ENCODE data around the gene NAGA. TPM values are rescaled to one million over a fixed set of nuclear protein-coding genes. Genes with fewer than 3 reads are reported as not detected.
"Not testable (repeated sequence)": the region's sequence is repeated elsewhere in the genome, so short reads cannot be mapped to it uniquely, and the experiment has no call there.

NAGA gene
- total and polyA plus RNA-seq, 2 donors (not counting 1 experiment from before 2014, with no cell fraction given), result 13.2 to 20.2 TPM

GRCh38 chr22:42114721-42115120, 44.1 kb upstream of the NAGA start:
- ATAC-seq (ENCODE audit: low read depth) (no peak), DNase-seq (no peak)
- no peak overlapping the region for H3K4me3 Mint-ChIP-seq
- H3K4me3 ChIP-seq (ENCODE audit: control extremely low read depth in 1 of 5, extremely low read depth in 1 of 5, insufficient read depth in 1 of 5, low read depth in 2 of 5, low read length in 4 of 5), result no peak overlapping the region
- H3K9ac ChIP-seq (ENCODE audit: low read length), result no peak overlapping the region
- H3K79me2 ChIP-seq (ENCODE audit: control insufficient read depth, insufficient read depth, low read length), result no peaks in the 10 kb centered on the region
- no peak overlapping the region for H2AFZ ChIP-seq (ENCODE audit: insufficient read depth, low read depth, low read length, poor library complexity, severe bottlenecking)
- TF ChIP-seq EZH2 (IDR thresholded peaks at IDR 0.05; ENCODE audit: borderline replicate concordance, insufficient read depth, low read depth, low read length, poor library complexity, severe bottlenecking) (no peak), CTCF (IDR thresholded peaks at IDR 0.05) (no peak)
- H3K9me3 Mint-ChIP-seq (ENCODE audit: insufficient read depth), result peaks cover 2% of the 10 kb centered on the region
- ChIA-PET POLR2A (no interaction called here), CTCF (interaction anchor here (5.1 kb wide), 1 partner anchor 148 kb away, joined by 45 read pairs; the partner anchor contains the start of gene SEPTIN3)
- no peak overlapping the region for H3K4me2 ChIP-seq (replicated peaks; ENCODE audit: low read depth, low read length, poor library complexity, severe bottlenecking)
- intact Hi-C loops (cut with micrococcal nuclease), result no loop called here
- H3K27me3 ChIP-seq (replicated peaks in 1 of 4; ENCODE audit: control extremely low read depth in 1 of 4, control insufficient read depth in 3 of 4, insufficient read depth in 4 of 4, low read length in 3 of 4), result no peaks in the 10 kb centered on the region
- no peaks in the 10 kb centered on the region for H3K27me3 Mint-ChIP-seq
- H3K9me3 ChIP-seq (ENCODE audit: control extremely low read depth in 1 of 3, control insufficient read depth in 2 of 3, insufficient read depth in 1 of 3, low read length in 2 of 3), result peaks cover 0 to 24% (median 11%) of the 10 kb centered on the region in 3 donors
- 97% methylated on average over 5 of the region's 7 CpGs for WGBS (ENCODE audit: insufficient coverage)
- peaks cover 6% of the 10 kb centered on the region for H3K4me1 Mint-ChIP-seq
- H3K4me1 ChIP-seq (ENCODE audit: control insufficient read depth in 2 of 2, insufficient read depth in 2 of 2, low read length in 2 of 2), result peaks cover 0 to under 1% of the 10 kb centered on the region in 2 donors
- H4K20me1 ChIP-seq (ENCODE audit: control insufficient read depth, insufficient read depth, low read length, poor library complexity, severe bottlenecking), result no peaks in the 10 kb centered on the region
- H3K27ac ChIP-seq (ENCODE audit: low read length in 2 of 2), result no peak overlapping the region
- no peak overlapping the region for H3K27ac Mint-ChIP-seq
- no peaks in the 10 kb centered on the region for H3K36me3 ChIP-seq (replicated peaks in 1 of 2; ENCODE audit: control extremely low read depth in 1 of 2, control insufficient read depth in 1 of 2, extremely low read depth in 1 of 2, insufficient read depth in 2 of 2, low read length in 1 of 2)

GRCh38 chr22:42112793-42113192, 42.2 kb upstream of the NAGA start:
- H3K27ac Mint-ChIP-seq; H2AFZ ChIP-seq (ENCODE audit: insufficient read depth, low read depth, low read length, poor library complexity, severe bottlenecking); H3K27ac ChIP-seq (ENCODE audit: low read length in 2 of 2); H3K27me3 Mint-ChIP-seq; H4K20me1 ChIP-seq (ENCODE audit: control insufficient read depth, insufficient read depth, low read length, poor library complexity, severe bottlenecking); H3K4me3 ChIP-seq (ENCODE audit: control extremely low read depth in 1 of 5, extremely low read depth in 1 of 5, insufficient read depth in 1 of 5, low read depth in 2 of 5, low read length in 4 of 5); intact Hi-C loops (cut with micrococcal nuclease); POLR2A ChIA-PET; ATAC-seq (ENCODE audit: low read depth); H3K4me2 ChIP-seq (replicated peaks; ENCODE audit: low read depth, low read length, poor library complexity, severe bottlenecking); DNase-seq; H3K79me2 ChIP-seq (ENCODE audit: control insufficient read depth, insufficient read depth, low read length); H3K4me1 Mint-ChIP-seq; H3K4me3 Mint-ChIP-seq; H3K9ac ChIP-seq (ENCODE audit: low read length); H3K27me3 ChIP-seq (replicated peaks in 1 of 4; ENCODE audit: control extremely low read depth in 1 of 4, control insufficient read depth in 3 of 4, insufficient read depth in 4 of 4, low read length in 3 of 4); H3K4me1 ChIP-seq (ENCODE audit: control insufficient read depth in 2 of 2, insufficient read depth in 2 of 2, low read length in 2 of 2); H3K9me3 Mint-ChIP-seq (ENCODE audit: insufficient read depth); H3K36me3 ChIP-seq (replicated peaks in 1 of 2; ENCODE audit: control extremely low read depth in 1 of 2, control insufficient read depth in 1 of 2, extremely low read depth in 1 of 2, insufficient read depth in 2 of 2, low read length in 1 of 2): not testable (repeated sequence)
- WGBS (ENCODE audit: insufficient coverage), result no CpG with 5 or more reads among the region's 4 CpGs
- CTCF ChIA-PET, result interaction anchor here (0.6 to 5.1 kb wide), 11 partner anchors 9 to 414 kb away, joined by 3 to 45 read pairs (median 3); partner anchors contain the start of genes MEI1, NDUFA6 and SEPTIN3
- peaks cover 0 to 24% (median 11%) of the 10 kb centered on the region in 3 donors for H3K9me3 ChIP-seq (ENCODE audit: control extremely low read depth in 1 of 3, control insufficient read depth in 2 of 3, insufficient read depth in 1 of 3, low read length in 2 of 3)
